HUES48 (cell line): ENCODE measurements around the gene SMYD3.

ENCODE experiments used
- H3K27ac ChIP-seq: one replicate; pipeline ENCODE4 v1.7.0; 2013; ENCODE audit warnings: low read depth, low read length, inconsistent platforms
- H3K27me3 ChIP-seq: 2 replicates; pipeline ENCODE4 v1.6.1; 2013; ENCODE audit warnings: mild to moderate bottlenecking, low read length; ENCODE audit not compliant: control insufficient read depth, insufficient read depth
- H3K36me3 ChIP-seq: 2 replicates; pipeline ENCODE4 v1.6.1; 2013; ENCODE audit warnings: low read length; ENCODE audit not compliant: control insufficient read depth, insufficient read depth
- H3K4me1 ChIP-seq: 2 replicates; pipeline ENCODE4 v1.6.1; 2013; ENCODE audit warnings: mild to moderate bottlenecking, low read length; ENCODE audit not compliant: control insufficient read depth, insufficient read depth
- H3K4me3 ChIP-seq: 2 replicates; pipeline ENCODE4 v1.5.1; 2013; ENCODE audit warnings: mild to moderate bottlenecking, low read depth, low read length
- H3K9ac ChIP-seq: 2 replicates; pipeline ENCODE4 v1.6.1; 2013; ENCODE audit warnings: mild to moderate bottlenecking, low read depth, low read length, moderate library complexity
- H3K9me3 ChIP-seq: 2 replicates; pipeline ENCODE4 v1.6.1; 2013; ENCODE audit warnings: low read length; ENCODE audit not compliant: control insufficient read depth, insufficient read depth

SMYD3 gene

DNA sequence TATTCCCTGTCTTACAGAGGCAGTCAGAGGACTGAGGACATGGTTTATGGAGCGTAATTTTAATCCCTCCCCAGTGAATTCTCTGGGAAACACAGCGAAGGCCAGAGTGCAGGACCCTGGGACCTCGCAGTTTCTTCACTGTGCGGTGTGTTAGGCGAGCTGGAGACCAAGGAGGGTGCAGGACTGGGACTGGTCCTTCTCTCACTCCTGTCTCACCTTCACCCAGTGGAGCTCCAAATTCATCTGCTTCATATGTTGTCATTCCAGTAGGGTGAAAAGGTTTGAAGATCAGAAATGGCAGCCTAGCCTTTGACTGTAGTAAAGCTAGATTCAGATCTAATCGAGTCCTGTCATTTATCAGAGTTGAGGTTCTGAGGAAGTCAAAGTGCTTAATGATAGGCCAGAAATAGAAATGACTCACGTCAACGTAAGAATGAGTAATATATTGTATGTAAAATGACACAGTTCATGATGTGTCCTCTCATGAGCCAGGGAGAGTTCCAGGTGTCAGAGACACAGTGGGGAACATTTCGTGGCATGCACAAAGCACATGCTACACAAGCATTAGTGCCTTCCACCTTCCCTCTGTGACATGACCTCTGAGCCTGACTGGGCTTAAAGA, 647.5 kb downstream of the SMYD3 start:
- Histone ChIP-seq H3K27ac (no peak overlapping the region), H3K9me3 (no peaks in the 10 kb centered on the region), H3K9ac (no peak overlapping the region), H3K4me3 (no peak overlapping the region), H3K27me3 (no peaks in the 10 kb centered on the region), H3K36me3 (no peaks in the 10 kb centered on the region), H3K4me1 (peaks cover 17% of the 10 kb centered on the region)

DNA sequence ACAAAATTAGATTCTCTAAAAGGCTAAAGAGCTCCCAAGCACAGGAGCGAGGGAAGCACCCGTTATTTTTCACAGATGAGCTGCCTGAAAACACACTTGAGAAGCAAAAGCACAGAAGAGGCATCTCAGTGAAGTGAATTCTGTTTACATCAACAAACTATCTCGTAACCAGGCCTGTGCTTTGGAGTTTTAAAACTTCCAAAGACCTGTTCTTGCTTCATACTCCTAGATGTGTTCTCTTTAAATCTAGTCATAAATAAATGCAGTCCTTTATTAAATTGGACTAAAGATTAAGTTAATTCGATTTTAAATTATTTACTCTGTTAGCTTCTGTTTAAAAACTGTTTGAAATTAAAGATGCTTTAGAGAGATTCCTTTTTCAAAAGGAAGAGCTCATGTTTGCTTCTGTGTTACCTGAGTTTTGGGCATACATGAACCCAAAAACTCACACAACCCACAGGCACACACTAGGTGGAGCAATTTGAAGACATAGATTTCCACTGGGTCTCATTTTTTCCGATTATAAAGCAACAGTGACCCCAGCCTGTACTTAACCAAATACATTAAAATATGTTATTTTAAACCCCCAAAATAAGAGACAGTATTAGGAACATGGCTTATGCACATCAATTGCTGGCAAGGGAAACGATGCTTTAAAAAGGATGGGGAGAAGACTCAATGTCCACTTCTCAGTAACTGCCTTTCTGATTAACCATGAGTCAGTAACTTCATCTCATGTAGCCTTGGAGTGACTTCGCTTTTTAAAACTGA, 648.2 kb downstream of the SMYD3 start:
- Histone ChIP-seq H3K36me3 (no peaks in the 10 kb centered on the region), H3K27ac (no peak overlapping the region), H3K9ac (no peak overlapping the region), H3K9me3 (no peaks in the 10 kb centered on the region), H3K27me3 (no peaks in the 10 kb centered on the region), H3K4me1 (peaks cover 17% of the 10 kb centered on the region), H3K4me3 (no peak overlapping the region)

GRCh38 chr1:245858022-245858721, 648.9 kb downstream of the SMYD3 start:
- H3K4me1 ChIP-seq: peaks cover 17% of the 10 kb centered on the region
- no peak overlapping the region for H3K4me3 ChIP-seq
- H3K9me3 ChIP-seq: no peaks in the 10 kb centered on the region
- H3K27me3 ChIP-seq: no peaks in the 10 kb centered on the region
- H3K27ac ChIP-seq: no peak overlapping the region
- H3K36me3 ChIP-seq: no peaks in the 10 kb centered on the region
- no peak overlapping the region for H3K9ac ChIP-seq

DNA sequence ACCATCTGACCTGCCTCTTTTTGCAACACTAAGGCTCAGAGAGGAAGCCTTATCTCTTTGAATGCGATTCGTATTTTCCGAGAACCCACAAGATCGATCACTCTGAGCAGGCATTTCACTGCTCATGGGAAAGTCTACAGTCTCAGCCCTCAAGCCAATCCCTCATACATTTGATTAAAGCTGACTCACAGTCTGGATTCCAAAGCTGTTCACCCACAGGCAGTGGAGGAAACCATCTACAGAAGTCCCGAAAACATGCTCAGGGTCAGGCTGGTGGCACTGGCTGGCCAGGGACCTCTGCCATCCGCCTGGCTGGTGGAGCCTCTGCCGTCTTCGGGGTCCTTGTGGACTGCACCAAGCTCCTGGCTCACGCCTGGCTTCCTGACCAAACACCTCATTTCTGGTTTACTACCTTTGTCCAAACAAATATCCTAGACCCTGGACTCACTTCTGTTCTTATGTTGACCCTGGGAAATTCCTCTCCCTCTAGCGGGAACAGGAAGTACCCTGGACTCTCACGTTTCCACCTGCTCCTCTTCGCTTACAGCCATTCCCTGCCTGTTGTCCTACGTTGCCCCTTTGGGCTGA, 650.0 kb downstream of the SMYD3 start:
- Histone ChIP-seq H3K27ac (no peak overlapping the region), H3K9ac (no peak overlapping the region), H3K9me3 (no peaks in the 10 kb centered on the region), H3K4me3 (no peak overlapping the region), H3K27me3 (no peaks in the 10 kb centered on the region), H3K36me3 (no peaks in the 10 kb centered on the region), H3K4me1 (peaks cover 17% of the 10 kb centered on the region)

- no peak overlapping the region for H3K9ac ChIP-seq
Observed at GRCh38 chr1:245855846-245856730, 651.0 kb downstream of the SMYD3 start.

GRCh38 chr1:245853291-245853690, 653.8 kb downstream of the SMYD3 start:
- Histone ChIP-seq H3K27ac (no peak overlapping the region), H3K27me3 (no peaks in the 10 kb centered on the region), H3K36me3 (no peaks in the 10 kb centered on the region), H3K9ac (no peak overlapping the region), H3K9me3 (no peaks in the 10 kb centered on the region), H3K4me1 (peaks cover 17% of the 10 kb centered on the region), H3K4me3 (no peak overlapping the region)

More at GRCh38 chr1:245855846-245856730, 651.0 kb downstream of the SMYD3 start:
- no peak overlapping the region for H3K27ac ChIP-seq
- no peaks in the 10 kb centered on the region for H3K9me3 ChIP-seq
- no peaks in the 10 kb centered on the region for H3K27me3 ChIP-seq
- no peaks in the 10 kb centered on the region for H3K36me3 ChIP-seq
- H3K4me3 ChIP-seq: no peak overlapping the region
- peaks cover 17% of the 10 kb centered on the region for H3K4me1 ChIP-seq

DNA sequence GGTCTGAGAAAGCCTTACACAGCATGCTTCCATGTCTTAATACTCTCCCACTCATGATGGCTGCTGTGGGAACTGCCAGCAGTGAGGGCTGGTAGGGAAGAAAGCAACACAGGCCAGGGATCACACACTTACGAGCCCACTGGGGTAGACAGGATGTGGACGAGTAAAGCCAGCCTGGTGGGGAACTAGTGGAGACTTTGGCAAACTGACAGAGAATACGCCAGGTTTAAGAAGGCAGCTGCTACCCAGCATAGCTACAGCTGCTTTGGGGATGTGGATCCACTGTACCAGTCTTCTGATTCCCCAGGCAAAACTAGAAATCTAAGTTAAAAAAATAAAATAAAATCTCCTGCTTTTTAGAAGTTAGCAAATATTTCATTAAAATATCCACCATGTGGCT, 664.0 kb downstream of the SMYD3 start:
- H3K9ac ChIP-seq: no peak overlapping the region
- H3K9me3 ChIP-seq: peaks cover 6% of the 10 kb centered on the region; the same call in 1 of the 2 replicates
- H3K36me3 ChIP-seq: no peaks in the 10 kb centered on the region
- no peak overlapping the region for H3K4me3 ChIP-seq
- no peaks in the 10 kb centered on the region for H3K27me3 ChIP-seq
- H3K27ac ChIP-seq: no peak overlapping the region
- H3K4me1 ChIP-seq: no peaks in the 10 kb centered on the region

GRCh38 chr1:245842106-245842505, 665.0 kb downstream of the SMYD3 start:
- peaks cover 4% of the 10 kb centered on the region; the same call in 1 of the 2 replicates for H3K4me1 ChIP-seq
- H3K9me3 ChIP-seq: no peaks in the 10 kb centered on the region
- no peak overlapping the region for H3K9ac ChIP-seq
- no peak overlapping the region for H3K27ac ChIP-seq
- H3K4me3 ChIP-seq: no peak overlapping the region
- H3K36me3 ChIP-seq: no peaks in the 10 kb centered on the region
- H3K27me3 ChIP-seq: no peaks in the 10 kb centered on the region

GRCh38 chr1:245840971-245841370, 666.1 kb downstream of the SMYD3 start:
- H3K9me3 ChIP-seq: no peaks in the 10 kb centered on the region
- no peaks in the 10 kb centered on the region for H3K36me3 ChIP-seq
- H3K27me3 ChIP-seq: no peaks in the 10 kb centered on the region
- peaks cover 4% of the 10 kb centered on the region; the same call in 1 of the 2 replicates for H3K4me1 ChIP-seq
- H3K4me3 ChIP-seq: no peak overlapping the region
- no peak overlapping the region for H3K9ac ChIP-seq
- no peak overlapping the region for H3K27ac ChIP-seq

- peaks cover 4% of the 10 kb centered on the region; the same call in 1 of the 2 replicates for H3K4me1 ChIP-seq
- H3K36me3 ChIP-seq: no peaks in the 10 kb centered on the region
- H3K27ac ChIP-seq: no peak overlapping the region
- H3K27me3 ChIP-seq: no peaks in the 10 kb centered on the region
- H3K9me3 ChIP-seq: no peaks in the 10 kb centered on the region
- H3K4me3 ChIP-seq: no peak overlapping the region
- H3K9ac ChIP-seq: no peak overlapping the region
Observed at GRCh38 chr1:245837718-245838117, 669.4 kb downstream of the SMYD3 start.
